WTC11 (cell line): ENCODE data around the gene STK39.

Source experiments
- AR ChIP-seq: fragments of 250-450 bp; sonication (Bioruptor Pico); IDR thresholded peaks from 2 replicates; pipeline ENCODE4 v1.9.0; 2021; ENCODE audit warnings: mild to moderate bottlenecking
- ARID4B ChIP-seq: sonication (generic); formaldehyde crosslinking; IDR thresholded peaks from 2 replicates; pipeline ENCODE4 v1.8.0; 2023; ENCODE audit warnings: missing genetic modification reagents, mild to moderate bottlenecking, borderline replicate concordance
- CTCF ChIP-seq: fragments of 200-600 bp; IDR thresholded peaks from 2 replicates; pipeline ENCODE4 v1.8.0; 2022; ENCODE audit warnings: antibody characterized with exemption
- E2F5 ChIP-seq: sonication (generic); formaldehyde crosslinking; IDR thresholded peaks from 2 replicates; pipeline ENCODE4 v1.8.1; 2022; ENCODE audit warnings: mild to moderate bottlenecking, moderate library complexity, missing genetic modification reagents
- ERG ChIP-seq: fragments of 250-450 bp; sonication (Bioruptor Pico); IDR thresholded peaks from 2 replicates; pipeline ENCODE4 v1.8.0; 2021; ENCODE audit warnings: mild to moderate bottlenecking
- FOXJ3 ChIP-seq: sonication (generic); formaldehyde crosslinking; IDR thresholded peaks from 2 replicates; pipeline ENCODE4 v1.9.0; 2021; ENCODE audit warnings: missing genetic modification reagents, mild to moderate bottlenecking, borderline replicate concordance
- MAX ChIP-seq: sonication (generic); formaldehyde crosslinking; IDR thresholded peaks from 2 replicates; pipeline ENCODE4 v1.8.0; 2022; ENCODE audit warnings: mild to moderate bottlenecking, missing genetic modification reagents
- MLX ChIP-seq: sonication (generic); formaldehyde crosslinking; IDR thresholded peaks from 2 replicates; pipeline ENCODE4 v1.8.1; 2023; ENCODE audit warnings: mild to moderate bottlenecking, missing genetic modification reagents, moderate library complexity
- MXD4 ChIP-seq: fragments of 250-450 bp; sonication (Bioruptor Pico); IDR thresholded peaks from 2 replicates; pipeline ENCODE4 v1.8.0; 2021; ENCODE audit warnings: mild to moderate bottlenecking, moderate library complexity, borderline replicate concordance
- PRRX2 ChIP-seq: fragments of 250-450 bp; sonication (Bioruptor Pico); IDR thresholded peaks from 2 replicates; pipeline ENCODE4 v1.8.0; 2021; ENCODE audit warnings: mild to moderate bottlenecking
- TEAD4 ChIP-seq: sonication (generic); formaldehyde crosslinking; IDR thresholded peaks from 2 replicates; pipeline ENCODE4 v1.8.0; 2022; ENCODE audit warnings: mild to moderate bottlenecking, missing genetic modification reagents
- USF1 ChIP-seq: sonication (generic); formaldehyde crosslinking; IDR thresholded peaks from 2 replicates; pipeline ENCODE4 v1.8.0; 2022; ENCODE audit warnings: mild to moderate bottlenecking, missing genetic modification reagents
- ZBTB21 ChIP-seq: sonication (generic); formaldehyde crosslinking; IDR thresholded peaks from 2 replicates; pipeline ENCODE4 v1.8.1; 2023; ENCODE audit warnings: mild to moderate bottlenecking, missing genetic modification reagents, borderline replicate concordance

GRCh38 chr2:168039881-168040280 is 207.5 kb downstream of the STK39 start:
- TF ChIP-seq ARID4B (CRISPR knock-in tag) (no peak), E2F5 (no peak), MXD4 (no peak), TEAD4 (CRISPR knock-in tag) (no peak), FOXJ3 (CRISPR knock-in tag) (no peak), ZBTB21 (CRISPR knock-in tag) (no peak), USF1 (CRISPR knock-in tag) (no peak), CTCF (no peak), ERG (CRISPR knock-in tag) (no peak), MLX (CRISPR knock-in tag) (no peak), MAX (CRISPR knock-in tag) (no peak), AR (CRISPR knock-in tag) (no peak), PRRX2 (CRISPR knock-in tag) (no peak)
